T-helper 1 cell treated with Interleukin-12 subunit alpha and Interleukin-12 subunit beta and Interleukin-4 antibody, amounts not matched to agents 30 ng/mL and 1 ng/mL, for 36 hours (primary cell): Measurements from ENCODE around the gene COA3. TPM values are rescaled to one million over a fixed set of nuclear protein-coding genes. Genes with fewer than 3 reads are reported as not detected.

Experiments
- intact Hi-C: fragments of 100-400 bp; cut with micrococcal nuclease; formaldehyde crosslinking; loops from one replicate; pipeline ENCODE4 v1.15.1; 2024
- total RNA-seq: library from RNA; stranded (reverse); gene quantifications from 2 replicates; pipeline ENCODE4 v1.2.3, GENCODE V29; 2022

Gene COA3
- total RNA-seq, 1 donor from 2014 or later = 48.1 TPM

DNA sequence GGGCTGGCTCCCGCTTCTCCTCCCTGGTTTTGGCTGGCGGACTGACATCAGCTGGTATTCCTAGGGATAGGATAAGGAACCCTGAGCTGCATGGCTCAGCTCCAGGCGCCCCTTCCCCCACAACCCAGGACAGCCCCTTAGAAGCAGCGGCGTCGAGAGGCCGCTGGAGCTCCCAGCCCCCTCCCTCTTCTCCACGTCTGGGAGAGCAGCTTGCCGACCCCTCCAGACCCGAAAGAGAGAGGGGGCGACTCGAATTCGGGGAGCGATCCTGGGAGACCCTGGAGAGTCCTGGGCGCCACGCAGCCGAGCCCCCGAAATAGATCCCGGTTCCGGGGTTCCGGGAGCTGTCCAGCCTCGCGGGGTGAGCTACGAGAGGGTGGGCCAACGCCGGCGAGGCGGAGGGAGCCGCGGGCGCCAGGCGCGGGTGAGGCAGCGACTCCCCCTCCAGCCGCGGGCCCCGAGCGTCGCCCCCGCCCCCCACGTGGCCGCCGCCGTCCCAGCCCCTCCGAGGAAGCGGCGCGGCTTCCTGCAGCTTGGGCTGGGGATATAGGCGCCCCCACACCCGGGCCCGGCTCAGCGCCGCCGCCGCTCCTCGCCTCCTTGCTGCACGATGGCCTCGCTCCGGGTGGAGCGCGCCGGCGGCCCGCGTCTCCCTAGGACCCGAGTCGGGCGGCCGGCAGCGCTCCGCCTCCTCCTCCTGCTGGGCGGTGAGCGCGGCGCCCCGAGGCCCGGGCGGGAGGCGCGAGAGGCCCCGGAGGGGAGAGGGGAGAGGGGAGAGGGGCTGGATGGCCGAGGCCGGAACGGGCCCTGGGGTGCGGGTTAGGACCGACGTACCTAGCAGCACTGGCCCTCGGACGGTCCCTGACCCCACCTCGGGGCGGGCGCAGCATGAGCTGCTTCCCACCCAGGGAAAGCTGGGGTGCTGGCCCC lies 37.6 kb downstream of the COA3 start, which contains the start of gene RAMP2:
RAMP2 (plus strand) TSS at position 576 of the 930 bp plus-strand sequence; CDS start at position 611, 35 bp downstream.
- intact Hi-C loops = no loop called here

DNA sequence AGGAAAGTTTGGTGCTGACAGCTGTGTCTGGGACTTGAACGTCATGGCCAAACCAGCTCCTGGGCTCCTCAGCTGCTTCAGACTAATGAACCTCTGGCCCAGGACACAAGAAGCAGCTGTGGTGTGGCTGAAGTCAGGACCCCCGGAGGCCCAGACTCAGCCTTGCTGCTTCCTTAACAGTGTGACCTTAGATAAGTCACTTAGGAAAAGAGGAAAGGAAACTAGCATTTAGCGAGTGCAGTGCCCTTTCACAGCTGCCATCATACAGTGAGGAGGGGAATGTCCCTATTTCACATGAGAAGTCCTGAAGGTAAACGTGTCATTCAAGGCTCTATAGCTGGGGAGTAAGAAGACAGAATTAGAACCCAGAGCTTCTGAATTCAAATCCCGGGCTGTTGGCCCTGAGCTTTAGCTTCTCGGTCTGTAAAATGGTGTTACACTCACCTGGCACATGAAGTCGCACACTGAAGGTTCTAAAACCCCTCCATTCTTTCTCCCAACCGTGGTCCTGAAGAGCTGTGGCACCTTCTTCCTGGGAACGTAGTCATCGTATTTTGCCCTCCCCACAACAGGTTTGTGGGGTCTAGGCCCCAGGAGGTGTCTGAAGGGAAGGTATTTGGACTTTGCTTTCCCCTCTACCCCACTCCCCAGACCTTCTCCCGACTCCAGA lies 38.4 kb downstream of the COA3 start:
- intact Hi-C loops = no loop called here

GRCh38 chr17:42754782-42755181 lies 43.7 kb downstream of the COA3 start:
- intact Hi-C loops = no loop called here

DNA sequence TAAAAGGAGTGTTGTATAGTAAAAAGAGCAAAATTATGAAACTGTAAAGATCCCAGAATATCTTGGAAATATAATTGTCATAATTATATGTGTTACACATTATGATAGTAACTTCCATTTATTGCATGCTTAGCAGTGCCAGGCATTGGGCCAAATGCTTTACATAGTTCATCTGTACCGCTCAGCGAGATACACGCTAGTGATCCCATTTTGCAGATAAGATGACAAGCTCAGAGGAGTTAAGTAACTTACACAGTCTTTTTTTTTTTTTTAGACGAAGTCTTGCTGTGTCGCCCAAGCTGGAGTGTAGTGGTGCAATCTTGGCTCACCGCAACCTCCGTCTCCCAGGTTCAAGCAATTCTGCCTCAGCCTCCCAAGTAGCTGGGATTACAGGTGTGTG lies 46.9 kb downstream of the COA3 start:
- intact Hi-C loops = no loop called here

DNA sequence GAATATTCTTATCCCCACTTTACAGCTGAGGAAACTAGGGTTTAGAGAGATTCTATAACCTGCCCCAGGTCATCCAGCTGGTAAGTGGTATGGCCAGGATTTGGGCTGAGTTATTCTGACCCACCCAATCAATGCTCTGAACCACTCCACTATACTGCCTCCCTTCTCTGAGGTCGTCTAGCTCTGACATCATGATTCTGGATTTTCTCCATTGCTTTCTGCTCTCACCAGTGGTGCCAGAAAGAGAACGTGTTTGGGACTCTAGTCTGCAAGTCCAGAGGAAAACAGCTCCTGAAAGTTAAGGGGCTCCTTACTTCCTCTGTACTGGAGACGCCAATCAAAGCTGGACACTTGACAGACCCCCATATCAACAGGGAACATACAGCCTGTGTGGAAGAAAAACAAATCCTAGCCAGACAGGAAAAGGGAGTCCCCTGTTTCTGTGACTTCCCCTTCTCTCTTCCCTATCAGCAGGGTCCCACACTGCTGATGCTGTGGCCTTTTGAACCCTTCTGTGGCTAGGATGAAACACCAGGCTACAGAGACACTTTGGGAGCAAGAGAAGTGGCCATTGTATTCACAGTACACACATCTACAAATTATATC lies 47.7 kb downstream of the COA3 start:
- intact Hi-C loops = no loop called here

- intact Hi-C loops = no loop called here
These were observed 49.4 kb downstream of the COA3 start for GRCh38 chr17:42748908-42749798.

DNA sequence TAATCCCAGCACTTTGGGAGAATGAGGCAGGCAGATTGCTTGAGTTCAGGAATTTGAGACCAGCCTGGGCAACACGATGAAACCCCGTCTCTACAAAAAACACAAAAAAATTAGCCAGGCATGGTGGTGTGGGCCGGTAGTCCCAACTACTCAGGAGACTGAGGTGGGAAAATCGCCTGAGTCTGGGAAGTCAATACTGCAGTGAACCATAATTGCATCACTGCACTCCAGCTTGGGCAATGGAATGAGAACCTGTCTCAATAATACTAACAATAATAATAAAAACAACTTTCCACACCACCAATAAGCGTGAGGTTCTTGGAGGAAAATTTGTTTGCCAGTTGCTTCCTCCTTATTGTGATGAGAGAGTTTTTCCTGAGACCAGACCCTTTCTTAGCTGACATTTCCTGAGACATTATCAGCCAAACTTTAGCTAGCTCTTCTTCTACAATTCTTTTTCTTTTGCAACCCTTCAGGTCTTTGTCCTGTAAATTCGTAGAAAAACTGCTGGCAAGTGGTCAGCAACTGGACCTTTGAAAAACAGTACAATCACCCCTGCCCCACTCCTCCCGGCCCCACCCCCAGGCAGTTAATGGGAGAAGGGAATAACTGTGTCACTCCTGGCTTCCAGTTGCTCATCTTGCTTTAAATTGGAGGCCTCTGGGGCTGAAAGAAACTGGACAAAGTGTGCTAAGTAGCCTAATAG lies 50.1 kb downstream of the COA3 start:
- intact Hi-C loops = no loop called here

Other genes starting within 250 kb of the COA3 start
- gene HSD17B1, start 245.8 kb downstream of the COA3 start, total RNA-seq = 0.34 and 0.59 TPM in 2 replicates
- gene COASY, start 236.6 kb downstream of the COA3 start, total RNA-seq = 74.3 and 80.3 TPM in 2 replicates
- gene MLX, start 231.6 kb downstream of the COA3 start, total RNA-seq = 72.9 and 75.0 TPM in 2 replicates
- gene PSMC3IP, start 221.0 kb downstream of the COA3 start, total RNA-seq = 17.3 and 18.0 TPM in 2 replicates
- gene RETREG3, start 189.3 kb downstream of the COA3 start, total RNA-seq = 73.4 and 75.5 TPM in 2 replicates
- gene TUBG1, start 189.0 kb downstream of the COA3 start, total RNA-seq = 54.7 and 60.5 TPM in 2 replicates
- 8.1 and 9.4 TPM in 2 replicates for gene TUBG2, start 139.4 kb downstream of the COA3 start, total RNA-seq
- gene PLEKHH3, start 121.7 kb downstream of the COA3 start, total RNA-seq = 0.61 and 1.8 TPM in 2 replicates
- 0.81 and 1.0 TPM in 2 replicates for gene CCR10, start 116.9 kb downstream of the COA3 start, total RNA-seq
- gene CNTNAP1, start 116.2 kb downstream of the COA3 start, total RNA-seq = 2.2 and 2.8 TPM in 2 replicates
- gene EZH1, start 53.7 kb downstream of the COA3 start, total RNA-seq = 49.8 and 54.7 TPM in 2 replicates
- gene RAMP2, start 37.5 kb downstream of the COA3 start, total RNA-seq = not detected in 2 replicates
- gene VPS25, start 25.3 kb downstream of the COA3 start, total RNA-seq = 59.0 and 65.1 TPM in 2 replicates
- gene WNK4, start 18.1 kb downstream of the COA3 start, total RNA-seq = 0.15 and 0.22 TPM in 2 replicates
- gene CNTD1, start 157 bp upstream of the COA3 start, total RNA-seq = not detected in 2 replicates
- 114 and 119 TPM in 2 replicates for gene BECN1, start 25.6 kb upstream of the COA3 start, total RNA-seq
- gene PSME3, start 34.7 kb upstream of the COA3 start, total RNA-seq = 125 and 146 TPM in 2 replicates
- 2.6 TPM in 2 replicates for gene AOC2, start 45.9 kb upstream of the COA3 start, total RNA-seq
- 1.7 and 2.2 TPM in 2 replicates for gene AOC3, start 52.5 kb upstream of the COA3 start, total RNA-seq
- not detected in 2 replicates for gene G6PC1, start 102.1 kb upstream of the COA3 start, total RNA-seq
- 41.2 and 51.5 TPM in 2 replicates for gene AARSD1, start 165.8 kb upstream of the COA3 start, total RNA-seq
- gene PTGES3L, start 181.4 kb upstream of the COA3 start, total RNA-seq = 0.63 and 0.81 TPM in 2 replicates
- gene RUNDC1, start 181.9 kb upstream of the COA3 start, total RNA-seq = 17.4 and 17.8 TPM in 2 replicates
- gene RPL27, start 199.7 kb upstream of the COA3 start, total RNA-seq = 816 and 851 TPM in 2 replicates
- gene IFI35, start 208.1 kb upstream of the COA3 start, total RNA-seq = 152 and 171 TPM in 2 replicates
- 10.7 and 11.6 TPM in 2 replicates for gene VAT1, start 223.7 kb upstream of the COA3 start, total RNA-seq
- not detected in 2 replicates for gene RND2, start 226.5 kb upstream of the COA3 start, total RNA-seq